Head of caudate nucleus (tissue), 42 donors: ENCODE data around the gene F7.
"Not testable (repeated sequence)": the region's sequence is repeated elsewhere in the genome, so short reads cannot be mapped to it uniquely, and the experiment has no call there.

Experiments
- DNase-seq, 42 donors: peaks; one replicate each; pipeline versions ENCODE4 v3.0.0 to v3.0.0-alpha.2; 2020 to 2021; ENCODE audit warnings: mixed read lengths in 7 of 42
- intact Hi-C: fragments of 100-400 bp; cut with DNase I; formaldehyde crosslinking; loops from one replicate; pipeline ENCODE4 v1.15.0; 2022

Gene F7

DNA sequence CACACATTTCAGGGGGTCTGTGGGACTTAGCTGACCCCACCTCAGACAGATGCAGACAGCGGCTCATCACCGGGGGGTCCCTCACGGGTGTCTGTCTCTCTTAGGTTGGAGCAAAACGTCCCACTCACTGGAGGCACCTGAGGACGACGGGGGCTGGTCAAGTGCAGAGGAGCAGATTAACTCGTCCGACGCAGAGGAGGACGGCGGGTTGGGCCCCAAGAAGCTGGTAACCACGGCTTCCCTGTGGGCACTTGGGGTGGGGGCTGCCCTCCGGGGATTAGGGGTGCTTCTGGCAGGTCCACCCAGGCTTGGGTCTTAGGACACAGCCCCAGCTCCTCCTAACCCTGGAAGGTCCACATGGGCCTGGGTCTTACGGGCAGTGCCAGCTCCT is 11.2 kb upstream of the F7 start:
- DNase-seq: no peak
- intact Hi-C loops: no loop called here

DNA sequence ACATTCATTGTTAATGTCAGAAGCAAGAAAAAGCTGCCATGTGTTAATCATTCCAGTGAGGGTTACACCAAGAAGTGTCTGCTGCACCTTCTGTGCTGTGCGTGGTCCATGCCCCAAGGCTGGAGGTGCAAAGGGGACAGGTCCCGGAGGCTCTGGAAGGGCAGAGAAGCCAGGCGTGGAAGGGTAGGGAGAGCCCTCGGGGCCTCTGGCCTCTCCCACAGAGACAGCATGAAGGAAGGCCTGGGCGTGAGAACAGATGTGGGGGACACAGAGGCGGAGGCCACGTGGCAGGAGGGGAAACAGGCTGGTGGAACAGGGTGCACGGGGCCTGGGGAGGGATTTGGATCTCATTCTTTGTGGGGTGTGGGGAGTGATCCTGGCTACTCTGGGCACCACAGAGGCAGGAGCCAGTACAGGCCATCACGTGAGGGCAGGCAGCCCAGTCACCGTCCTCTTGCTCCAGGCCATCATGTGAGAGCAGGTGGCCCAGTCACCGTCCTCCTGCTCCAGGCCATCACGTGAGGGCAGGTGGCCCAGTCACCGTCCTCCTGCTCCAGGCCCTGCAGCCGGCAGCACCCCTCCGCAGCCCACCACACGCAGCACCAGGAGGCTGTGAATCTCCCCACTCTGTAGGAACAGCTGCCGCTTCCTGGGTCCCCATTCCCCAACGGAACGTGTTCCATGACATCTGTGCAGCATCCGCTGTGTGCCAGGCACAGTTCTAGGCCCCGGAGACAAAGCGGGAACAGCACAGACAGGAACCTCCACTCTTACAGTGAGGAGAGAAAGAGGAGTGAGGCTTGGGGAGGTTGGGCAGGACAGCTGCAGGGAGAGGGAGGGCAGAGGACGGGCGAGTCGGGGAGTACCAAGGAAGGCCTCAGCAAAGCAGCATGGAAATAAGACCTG is 10.2 kb upstream of the F7 start:
- intact Hi-C loops: no loop called here
- no peak for DNase-seq

DNA sequence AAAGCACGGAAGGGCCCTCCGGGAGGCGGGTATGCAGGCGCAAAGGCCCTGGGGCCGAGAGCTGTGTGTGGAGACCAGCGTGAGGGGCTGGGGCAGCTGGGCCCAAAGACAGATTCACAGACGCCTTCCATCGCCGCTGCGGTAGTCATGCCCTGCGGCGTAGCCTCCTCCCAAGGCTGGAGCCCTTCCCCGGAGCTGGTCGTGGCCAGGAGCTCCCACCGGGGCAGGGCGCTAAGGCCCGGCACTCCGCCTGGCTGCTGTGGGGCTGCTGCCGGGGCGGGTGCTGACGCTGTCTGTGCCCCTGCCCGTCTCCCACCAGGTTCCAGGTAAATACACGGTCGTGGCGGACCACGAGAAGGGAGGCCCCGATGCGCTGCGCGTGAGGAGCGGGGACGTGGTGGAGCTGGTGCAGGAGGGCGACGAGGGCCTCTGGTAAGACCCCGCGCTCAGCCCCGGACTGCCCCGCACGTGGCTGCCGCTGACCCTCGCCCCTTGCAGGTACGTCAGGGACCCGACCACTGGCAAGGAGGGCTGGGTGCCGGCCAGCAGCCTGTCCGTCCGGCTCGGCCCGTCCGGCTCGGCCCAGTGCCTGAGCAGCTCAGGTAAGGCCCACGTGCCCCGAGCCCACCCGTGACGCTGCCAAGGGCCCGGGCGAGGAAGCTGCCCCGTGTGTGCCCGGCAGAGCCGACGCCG is 9.4 kb upstream of the F7 start:
- intact Hi-C loops: no loop called here
- no peak for DNase-seq

DNA sequence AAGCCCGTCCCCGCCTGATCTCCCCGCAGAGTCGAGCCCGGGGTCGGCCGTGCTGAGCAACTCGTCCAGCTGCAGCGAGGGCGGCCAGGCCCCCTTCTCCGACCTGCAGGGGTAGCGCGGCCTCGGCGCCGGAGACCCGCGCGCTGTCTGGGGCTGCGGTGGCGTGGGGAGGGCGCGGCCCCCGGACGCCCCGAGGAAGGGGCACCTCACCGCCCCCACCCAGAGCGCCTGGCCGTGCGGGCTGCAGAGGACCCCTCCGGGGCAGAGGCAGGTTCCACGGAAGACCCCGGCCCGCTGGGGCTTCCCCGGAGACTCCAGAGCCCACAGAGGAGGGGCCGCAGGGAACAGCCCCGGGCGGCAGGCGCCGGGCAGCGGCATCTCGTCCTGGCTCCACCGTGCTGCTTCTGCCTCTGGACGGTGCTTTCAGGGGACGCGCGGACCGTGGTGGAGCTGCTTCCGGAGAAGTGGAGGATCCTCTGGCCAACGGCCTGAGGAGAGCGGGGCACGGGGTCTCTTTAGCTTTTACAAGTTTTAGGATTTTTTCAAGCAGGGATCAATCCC is 8.8 kb upstream of the F7 start:
- DNase-seq: no peak
- intact Hi-C loops: no loop called here

DNA sequence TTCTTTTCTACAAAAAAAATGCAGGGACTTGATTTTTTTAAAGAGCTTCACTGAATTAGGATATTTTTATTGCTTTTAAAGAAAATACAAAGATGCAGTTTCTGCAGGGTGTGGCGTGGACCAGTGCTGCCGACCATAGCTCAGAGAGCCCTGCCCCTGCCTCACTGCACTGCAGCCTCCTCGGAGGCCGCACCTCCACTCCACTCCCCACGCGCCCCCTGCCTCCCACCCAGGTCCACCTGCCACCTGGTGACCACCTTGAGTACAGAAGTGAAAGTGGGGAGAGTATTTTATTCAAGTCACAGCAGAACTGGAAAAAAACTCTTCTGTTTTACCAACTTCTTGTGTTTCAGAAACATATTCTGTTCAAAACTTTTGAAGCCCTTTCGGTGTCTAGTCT is 7.9 kb upstream of the F7 start:
- no peak for DNase-seq
- intact Hi-C loops: no loop called here

DNA sequence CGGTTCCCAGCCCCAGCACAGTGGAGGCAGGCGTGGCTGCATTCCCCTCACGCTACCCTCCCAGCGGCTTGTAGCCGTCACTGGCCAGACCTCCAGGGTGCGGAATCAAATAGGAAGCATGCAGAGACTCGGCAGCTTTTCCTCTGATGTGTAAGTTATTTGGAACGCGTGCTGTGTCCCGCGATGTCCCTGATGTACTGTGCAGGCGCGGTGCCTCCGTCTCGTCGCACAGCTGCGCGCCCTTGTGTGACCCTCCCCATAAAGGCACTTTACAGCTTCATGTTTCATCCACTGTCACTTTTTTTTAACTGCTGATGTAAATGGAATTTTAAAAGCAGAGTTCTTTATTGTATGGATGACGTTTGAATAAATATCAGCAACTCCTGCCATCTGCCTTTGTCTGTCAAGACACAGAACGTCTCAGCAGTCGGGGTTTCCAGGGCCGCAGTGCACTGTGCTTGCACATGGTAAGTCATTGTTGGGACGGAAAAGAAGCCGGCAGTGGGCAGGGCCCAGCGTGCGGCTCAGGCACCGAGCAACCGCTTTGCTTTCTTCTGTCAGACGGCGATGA is 7.3 kb upstream of the F7 start:
- intact Hi-C loops: no loop called here
- no peak for DNase-seq

DNA sequence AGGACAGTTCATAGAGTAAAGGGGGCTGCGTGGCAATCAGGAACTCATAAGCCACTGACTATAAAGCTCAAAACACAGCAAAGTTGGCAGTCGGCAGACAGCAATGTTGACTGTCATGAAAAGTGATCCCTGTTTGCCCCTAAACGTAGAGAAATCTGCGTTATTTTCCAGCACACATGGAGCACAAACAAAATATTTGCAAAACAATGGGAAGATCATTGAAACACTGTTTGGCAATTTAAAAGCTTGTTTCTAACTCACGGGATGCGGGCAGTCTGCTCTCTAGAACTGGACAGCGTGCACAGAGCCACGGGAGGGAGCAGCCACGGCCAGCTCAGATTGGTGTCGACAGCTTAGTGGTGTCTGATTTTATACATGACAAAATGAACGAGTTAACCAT is 6.4 kb upstream of the F7 start:
- intact Hi-C loops: no loop called here
- no peak for DNase-seq

DNA sequence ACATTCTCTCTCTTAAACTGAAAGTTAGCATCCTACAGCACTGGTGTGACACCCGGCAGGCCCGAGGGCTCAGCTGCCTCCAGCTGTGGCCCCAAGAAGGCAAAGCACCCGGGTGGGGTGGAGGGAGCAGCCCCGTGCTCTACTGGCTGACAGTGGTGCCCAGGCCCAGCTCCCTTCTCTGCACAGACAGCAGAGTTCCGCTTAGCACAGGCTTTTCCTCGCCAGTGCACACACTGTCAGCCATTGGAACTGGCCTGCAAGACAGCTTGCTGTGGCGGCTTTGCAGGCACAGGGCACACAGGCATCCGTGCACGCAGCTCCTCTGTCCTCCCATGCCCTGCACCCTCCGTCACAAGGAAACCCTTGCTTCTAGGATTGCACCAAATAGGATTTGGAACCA is 3.3 kb upstream of the F7 start:
- intact Hi-C loops: not testable (repeated sequence)
- DNase-seq: peak in 8 of 42 donors; percentile 30 to 74 (median 50)

DNA sequence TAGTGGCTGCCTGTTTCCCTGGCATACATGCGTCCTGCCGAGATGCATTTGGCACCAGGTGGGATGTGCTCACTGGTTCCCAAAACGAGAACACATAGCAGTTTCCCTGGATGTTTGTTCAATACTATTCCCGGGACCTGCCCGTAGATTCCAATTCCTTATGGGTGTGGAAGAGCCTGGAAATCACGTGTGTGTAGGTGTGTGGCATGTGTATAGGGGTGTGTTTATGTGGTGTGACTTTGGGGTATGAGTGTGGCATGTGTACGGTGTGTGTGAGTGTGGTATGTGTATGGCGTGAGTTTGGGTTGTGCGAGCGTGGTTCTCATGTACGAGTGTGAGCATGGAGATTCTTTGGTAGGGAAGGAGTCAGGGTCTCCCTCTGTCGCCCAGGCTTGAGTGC is 2.9 kb upstream of the F7 start:
- intact Hi-C loops: no loop called here
- DNase-seq: no peak

DNA sequence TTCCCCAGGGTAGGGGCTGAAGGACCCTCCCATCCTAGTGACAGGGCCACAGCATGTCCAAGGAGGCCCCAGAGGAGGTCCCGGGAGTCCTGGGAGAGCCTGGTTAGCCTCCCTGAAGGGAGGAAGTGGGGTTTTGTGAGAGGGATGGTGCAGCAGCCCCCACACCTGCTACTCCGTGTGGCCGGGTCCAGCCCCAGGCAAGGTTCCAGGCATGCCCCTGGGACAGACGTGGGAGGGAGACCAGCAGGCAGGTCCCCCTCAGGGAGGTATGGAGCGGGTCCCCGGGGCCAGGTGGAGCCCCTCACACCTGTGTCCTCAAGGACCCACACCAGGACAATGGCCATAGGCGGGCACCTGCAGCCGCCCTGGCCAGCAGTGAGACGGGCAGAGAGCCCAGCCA is 1.9 kb upstream of the F7 start:
- no peak for DNase-seq

DNA sequence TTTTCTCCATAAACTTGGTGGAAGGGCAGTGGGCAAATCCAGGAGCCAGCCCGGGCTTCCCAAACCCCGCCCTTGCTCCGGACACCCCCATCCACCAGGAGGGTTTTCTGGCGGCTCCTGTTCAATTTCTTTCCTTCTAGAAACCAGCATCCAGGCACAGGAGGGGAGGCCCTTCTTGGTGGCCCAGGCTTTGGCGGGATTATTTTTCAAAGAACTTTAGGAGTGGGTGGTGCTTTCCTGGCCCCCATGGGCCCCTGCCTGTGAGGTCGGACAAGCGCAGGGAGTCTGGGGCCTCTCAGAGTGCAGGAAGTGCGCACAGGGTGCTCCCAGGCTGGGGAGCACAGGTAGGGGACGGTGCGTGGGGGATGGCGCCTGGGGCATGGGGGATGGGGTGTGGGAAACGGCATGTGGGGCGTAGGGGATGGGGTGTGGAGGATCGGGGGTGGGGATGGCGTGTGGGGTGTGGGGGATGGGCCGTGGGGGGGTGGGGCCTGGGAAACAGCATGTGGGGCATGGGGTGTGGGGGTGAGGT is 396 bp downstream of the F7 start:
- DNase-seq: no peak
- intact Hi-C loops: no loop called here

More for the DNA sequence above, 1.9 kb upstream of the F7 start:
- intact Hi-C loops: no loop called here

DNA sequence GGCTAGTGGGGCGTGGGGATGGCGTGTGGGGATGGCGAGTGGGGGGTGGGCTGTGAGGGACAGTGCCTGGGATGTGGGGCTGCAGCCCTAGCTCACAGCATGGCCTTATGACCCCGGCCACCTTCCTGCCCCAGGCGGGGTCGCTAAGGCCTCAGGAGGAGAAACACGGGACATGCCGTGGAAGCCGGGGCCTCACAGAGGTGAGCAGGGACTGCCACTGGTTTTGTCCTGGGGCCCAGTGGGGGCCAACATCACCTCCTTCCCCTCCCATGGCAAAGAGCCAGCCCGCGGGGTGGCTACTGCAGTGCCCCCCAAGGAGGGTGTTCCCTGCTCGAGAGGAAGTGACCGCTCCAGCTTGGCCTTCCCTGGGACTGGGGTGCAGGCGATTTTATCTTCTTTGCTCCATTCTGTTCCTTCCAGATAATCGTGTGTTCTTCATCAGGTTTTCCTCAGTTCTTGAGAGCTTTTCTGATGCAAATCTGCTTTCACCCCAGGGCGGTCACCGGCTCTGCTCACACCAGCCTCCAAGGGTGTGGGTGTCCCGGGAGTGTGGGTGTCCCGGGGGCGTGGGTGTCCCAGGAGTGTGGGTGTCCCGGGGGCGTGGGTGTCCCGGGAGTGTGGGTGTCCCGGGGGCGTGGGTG is 1.2 kb downstream of the F7 start:
- intact Hi-C loops: no loop called here

DNA sequence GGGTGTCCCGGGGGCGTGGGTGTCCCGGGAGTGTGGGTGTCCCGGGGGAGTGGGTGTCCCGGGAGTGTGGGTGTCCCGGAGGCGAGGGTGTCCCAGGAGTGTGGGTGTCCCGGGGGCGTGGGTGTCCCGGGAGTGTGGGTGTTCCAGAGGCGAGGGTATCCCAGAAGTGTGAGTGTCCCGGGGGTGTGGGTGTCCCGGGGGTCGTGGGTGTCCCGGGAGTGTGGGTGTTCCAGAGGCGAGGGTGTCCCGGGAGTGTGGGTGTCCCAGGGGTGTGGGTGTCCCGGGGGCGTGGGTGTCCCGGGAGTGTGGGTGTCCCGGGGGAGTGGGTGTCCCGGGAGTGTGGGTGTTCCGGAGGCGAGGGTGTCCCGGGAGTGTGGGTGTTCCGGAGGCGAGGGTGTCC is 2.9 kb downstream of the F7 start:
- intact Hi-C loops: not testable (repeated sequence)
- peak in 1 of 42 donors; percentile 0 for DNase-seq

More for the DNA sequence above, 1.2 kb downstream of the F7 start:
- DNase-seq: no peak

DNA sequence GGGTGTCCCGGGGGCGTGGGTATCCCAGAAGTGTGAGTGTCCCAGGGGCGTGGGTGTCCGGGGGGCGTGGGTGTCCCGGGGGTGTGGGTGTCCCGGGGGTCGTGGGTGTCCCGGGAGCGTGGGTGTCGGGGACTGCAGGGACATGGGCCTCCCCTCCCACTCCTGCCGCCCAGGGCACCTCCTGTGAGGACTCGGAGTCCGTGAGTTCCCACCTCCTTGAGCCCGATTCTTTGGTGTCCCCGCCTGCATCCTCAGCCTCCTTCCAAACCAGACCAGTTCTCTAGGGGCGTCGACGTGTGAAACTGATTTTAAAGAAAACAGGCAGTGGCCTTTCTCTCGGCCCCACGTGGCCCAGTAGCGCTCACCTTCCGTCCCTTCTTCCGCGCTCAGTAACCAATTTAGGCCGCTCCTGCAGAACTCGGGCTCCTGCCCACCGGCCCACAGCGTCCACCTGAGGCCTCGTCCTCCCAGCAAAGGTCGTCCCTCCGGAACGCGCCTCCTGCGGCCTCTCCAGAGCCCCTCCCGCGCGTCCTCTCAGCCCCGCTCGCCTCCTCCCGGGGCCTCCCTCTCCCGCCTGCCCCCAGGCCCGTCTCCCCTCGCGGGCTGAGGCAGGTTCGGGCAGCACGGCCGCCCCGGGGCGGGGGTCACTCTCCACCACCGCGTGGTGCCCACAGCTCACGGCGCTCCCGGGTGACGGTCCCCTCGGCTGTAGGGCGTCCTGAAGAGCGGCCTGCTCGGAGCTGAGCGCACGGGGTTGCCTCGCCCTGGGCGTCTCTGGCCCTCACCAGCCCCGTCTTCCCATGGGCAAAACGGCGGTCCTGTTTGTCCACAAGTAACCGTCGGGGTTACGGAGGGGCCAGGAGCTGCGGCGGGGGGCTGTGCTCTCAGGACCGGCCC is 3.8 kb downstream of the F7 start:
- DNase-seq: peak in 4 of 42 donors; percentile 3 to 29 (median 16)
- intact Hi-C loops: no loop called here

DNA sequence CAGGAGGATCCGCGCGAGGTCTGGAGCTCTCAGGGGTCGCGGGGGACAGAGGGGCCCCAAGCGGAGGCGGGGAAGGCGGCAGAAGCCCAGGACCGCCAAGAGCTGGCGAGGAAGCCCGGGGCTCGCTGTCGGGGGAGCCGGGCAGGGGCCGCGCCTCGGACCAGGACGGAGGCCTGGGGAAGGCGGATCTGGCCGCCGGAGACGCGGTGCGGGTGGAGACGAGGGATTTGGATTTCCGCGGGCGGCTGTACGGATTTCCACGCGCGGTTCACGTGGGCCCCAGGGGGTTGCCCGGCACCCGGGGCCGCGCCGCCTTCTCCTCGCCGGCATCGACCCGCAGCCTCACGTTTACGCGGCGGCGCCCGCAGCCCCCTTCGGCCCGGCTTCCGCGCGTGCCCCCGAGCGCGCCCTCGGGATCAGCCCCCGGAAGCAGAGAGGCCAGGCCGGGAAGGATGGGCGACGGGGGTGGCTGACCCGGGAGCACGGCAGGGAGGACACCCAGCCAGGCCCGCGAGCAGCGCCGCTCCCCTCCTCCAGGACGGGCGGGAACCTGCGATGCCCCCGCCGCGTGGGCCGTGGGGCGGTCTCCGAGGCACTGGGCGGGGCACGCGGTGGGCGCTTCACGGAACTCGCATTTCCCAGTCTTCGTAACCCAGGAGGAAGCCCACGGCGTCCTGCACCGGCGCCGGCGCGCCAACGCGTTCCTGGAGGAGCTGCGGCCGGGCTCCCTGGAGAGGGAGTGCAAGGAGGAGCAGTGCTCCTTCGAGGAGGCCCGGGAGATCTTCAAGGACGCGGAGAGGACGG is 4.7 kb downstream of the F7 start:
- intact Hi-C loops: no loop called here
- peak in 22 of 42 donors; percentile 15 to 63 (median 36) for DNase-seq

DNA sequence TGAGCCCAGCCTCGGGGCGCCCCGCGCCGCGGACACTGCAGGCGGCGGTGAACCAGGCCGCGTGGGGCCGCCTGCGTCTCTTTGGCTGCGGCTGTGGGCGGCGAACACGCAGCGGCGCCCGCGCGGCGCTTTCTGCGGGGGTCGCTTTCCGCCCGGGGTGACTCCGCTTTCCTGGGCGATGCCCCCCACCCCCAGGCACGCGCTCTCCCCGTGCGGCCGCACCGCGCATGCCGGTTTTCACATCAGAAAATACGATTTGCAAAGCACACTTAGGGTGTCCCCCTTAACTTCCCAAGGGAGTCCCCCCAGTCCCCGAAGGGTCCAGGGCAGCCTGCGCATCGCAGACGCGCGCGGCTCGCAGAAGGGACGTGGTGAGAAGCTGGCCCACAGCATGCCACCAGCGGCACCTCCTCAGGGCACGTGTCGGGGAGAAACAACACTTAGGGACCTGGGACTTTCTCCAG is 5.3 kb downstream of the F7 start:
- intact Hi-C loops: no loop called here
- DNase-seq: peak in 6 of 42 donors; percentile 1 to 30 (median 18)

DNA sequence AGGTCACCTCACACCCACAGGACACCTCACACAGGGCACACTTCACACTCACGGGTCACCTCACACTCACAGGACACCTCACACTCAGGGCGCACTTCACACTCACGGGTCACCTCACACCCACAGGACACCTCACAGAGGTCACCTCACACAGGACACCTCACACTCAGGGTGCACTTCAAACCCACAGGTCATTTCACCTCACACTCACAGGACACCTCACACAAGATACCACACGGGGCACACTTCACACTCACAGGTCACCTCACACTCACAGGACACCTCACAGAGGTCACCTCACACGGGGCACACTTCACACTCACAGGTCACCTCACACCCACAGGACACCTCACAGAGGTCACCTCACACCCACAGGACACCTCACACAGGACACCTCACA is 6.2 kb downstream of the F7 start:
- intact Hi-C loops: not testable (repeated sequence)
- peak in 3 of 42 donors; percentile 2 to 4 (median 3) for DNase-seq
